K562 (cell line): ENCODE results near the gene MLKL. TPM values are rescaled to one million over a fixed set of nuclear protein-coding genes. Genes with fewer than 3 reads are reported as not detected.

Experiments used
- ATAC-seq: fragments of 200-7000 bp; cut with Tn5 transposase; 3 replicates; pipeline ENCODE4 v1.9.1; 2020; ENCODE audit warnings: moderate library complexity
- BruUV-seq: library from RNA; stranded (reverse); fragments of 400-500 nt; replicated peaks from 2 replicates; lab custom pipeline; 2021; lab: Mats Ljungman, UMichigan
- CTCF ChIA-PET: fragments of 300-600 bp; formaldehyde crosslinking; extraction: SDS; loops from one replicate; lab custom pipeline; 2021; ENCODE audit warnings: low intra/inter-chr PET ratio; lab: Yijun Ruan, JAX
- POLR2A ChIA-PET: fragments of 300-600, 350-650 bp; sonication (Branson Sonifier 250); formaldehyde crosslinking; extraction: SDS; loops from one replicate; lab custom pipeline; 2021; ENCODE audit warnings: antibody characterized with exemption, inconsistent platforms; lab: Yijun Ruan, JAX
- DNase-seq, 4 experiments: peaks; one replicate each; pipeline versions ENCODE4 v3.0.0 to v3.0.0-alpha.2; 2011 to 2018; ENCODE audit warnings: low spot score in 3 of 4, mixed read lengths in 3 of 4; ENCODE audit errors: extremely low read depth in 1 of 4
- FAIRE-seq: peaks from 2 replicates; lab custom pipeline; 2011; peaks lifted over from hg19 to GRCh38; lab: Jason Lieb, UNC
- H2AFZ ChIP-seq: 2 replicates; pipeline ENCODE4 v1.6.0; 2011; ENCODE audit warnings: low read depth, low read length, control low read depth, inconsistent platforms
- H3K27ac ChIP-seq: fragments of 200-600 bp; 3 replicates; pipeline ENCODE4 v1.8.0; 2011; ENCODE audit warnings: low read depth, mild to moderate bottlenecking, control low read depth, inconsistent platforms, low read length, moderate library complexity, mixed read lengths; ENCODE audit errors: extremely low read depth
- H3K27me3 ChIP-seq, 2 experiments: fragments of 300-600 bp in 1 of 2; 2 replicates in 1 of 2; 3 replicates in 1 of 2; pipeline versions ENCODE4 v1.6.0 to v1.8.0; 2011; ENCODE audit warnings: inconsistent platforms in 2 of 2, low read length in 2 of 2, mild to moderate bottlenecking in 1 of 2, mixed read lengths in 1 of 2, moderate library complexity in 1 of 2; ENCODE audit not compliant: control insufficient read depth in 2 of 2, insufficient read depth in 2 of 2
- H3K36me3 ChIP-seq: fragments of 300-600 bp; 3 replicates; pipeline ENCODE4 v1.8.0; 2011; ENCODE audit warnings: mild to moderate bottlenecking, low read length, inconsistent platforms; ENCODE audit not compliant: control insufficient read depth, insufficient read depth
- H3K4me1 ChIP-seq, 2 experiments: fragments of 200-600 bp in 1 of 2; replicated peaks in 1 of 2; 2 replicates in 1 of 2; 3 replicates in 1 of 2; pipeline versions ENCODE4 v1.5.1 to v1.8.0; 2011; ENCODE audit warnings: inconsistent platforms in 2 of 2, low read length in 2 of 2, mild to moderate bottlenecking in 1 of 2, mixed read lengths in 1 of 2, moderate library complexity in 1 of 2; ENCODE audit not compliant: control insufficient read depth in 2 of 2, insufficient read depth in 2 of 2
- H3K4me2 ChIP-seq: 2 replicates; pipeline ENCODE4 v1.6.1; 2011; ENCODE audit warnings: low read length, control low read depth, inconsistent platforms, mixed read lengths; ENCODE audit not compliant: insufficient read depth
- H3K4me3 ChIP-seq: fragments of 200-600 bp; sonication (generic), shearing (Covaris generic); 2 replicates; pipeline ENCODE4 v1.5.1; 2016; ENCODE audit warnings: control low read depth, inconsistent platforms
- H3K79me2 ChIP-seq: fragments of 200-600 bp; 3 replicates; pipeline ENCODE4 v1.8.0; 2011; ENCODE audit warnings: low read length, inconsistent platforms; ENCODE audit not compliant: control insufficient read depth, insufficient read depth
- H3K9ac ChIP-seq, 2 experiments: 2 replicates each; pipeline versions ENCODE4 v1.6.0 to v1.6.1; 2011; ENCODE audit warnings: low read depth in 2 of 2, low read length in 2 of 2, control low read depth in 1 of 2, inconsistent platforms in 1 of 2, mild to moderate bottlenecking in 1 of 2, mixed read lengths in 1 of 2; ENCODE audit not compliant: insufficient read depth in 1 of 2
- H3K9me1 ChIP-seq: one replicate; pipeline ENCODE4 v1.6.0; 2011; ENCODE audit warnings: inconsistent platforms, mild to moderate bottlenecking, low read length, moderate library complexity; ENCODE audit not compliant: control insufficient read depth, insufficient read depth
- H3K9me3 ChIP-seq: replicated peaks from 2 replicates; pipeline ENCODE4 v1.5.1; 2011; ENCODE audit warnings: low read depth, low read length, inconsistent platforms; ENCODE audit not compliant: control insufficient read depth, insufficient read depth
- H4K20me1 ChIP-seq: replicated peaks from 2 replicates; pipeline ENCODE4 v1.6.1; 2011; ENCODE audit warnings: low read length, inconsistent platforms, mixed read lengths; ENCODE audit not compliant: control insufficient read depth, insufficient read depth
- BRD9 ChIP-seq: fragments of 450-650 bp; IDR thresholded peaks from 2 replicates; pipeline ENCODE4 v1.6.1; 2018; ENCODE audit warnings: low read depth; ENCODE audit not compliant: partially characterized antibody
- CTCFL ChIP-seq: IDR thresholded peaks from 2 replicates; pipeline ENCODE4 v1.6.1; 2011; ENCODE audit warnings: borderline replicate concordance, low read depth, mild to moderate bottlenecking, moderate library complexity, low read length; ENCODE audit not compliant: insufficient read depth, poor library complexity, severe bottlenecking
- DNMT1 ChIP-seq: fragments of 450-650 bp; IDR thresholded peaks from 2 replicates; pipeline ENCODE4 v1.6.1; 2016; ENCODE audit warnings: antibody characterized with exemption, mild to moderate bottlenecking
- MGA ChIP-seq: fragments of 450-650 bp; IDR thresholded peaks from 2 replicates; pipeline ENCODE4 v1.6.1; 2016; ENCODE audit warnings: mild to moderate bottlenecking, moderate library complexity
- OTX1 ChIP-seq: fragments of 450-650 bp; formaldehyde crosslinking; IDR thresholded peaks from 2 replicates; pipeline ENCODE4 v1.4.0; 2022; ENCODE audit warnings: mild to moderate bottlenecking
- TARDBP ChIP-seq: fragments of 450-650 bp; IDR thresholded peaks from 2 replicates; pipeline ENCODE4 v1.6.1; 2016
- ZBTB12 ChIP-seq: fragments of 250-450 bp; sonication (Bioruptor Pico); IDR thresholded peaks from 2 replicates; pipeline ENCODE4 v1.4.0; 2020
- WGBS: fragments of 100-300 bp; shearing (Covaris generic); methylation state at CpG from one replicate; pipeline ENCODE4 v1.1.6; 2016; ENCODE audit warnings: low coverage, mixed read lengths; ENCODE audit not compliant: insufficient coverage; ENCODE audit errors: missing lambda C conversion rate; 5-methylcytosine and 5-hydroxymethylcytosine counted together
- in situ Hi-C: fragments of 300-500 bp; cut with MboI; formaldehyde crosslinking; loops from 4 replicates; pipeline ENCODE4 v1.15.0; 2018; ENCODE audit warnings: inconsistent platforms, mixed read lengths
- intact Hi-C: fragments of 100-400 bp; cut with micrococcal nuclease; formaldehyde crosslinking; loops from 2 replicates; pipeline ENCODE4 v1.14.2; 2022
- polyA plus RNA-seq, 8 experiments: library from polyadenylated mRNA; depleted of rRNA in 4 of 8; stranded (reverse) in 5 of 8; unstranded in 3 of 8; fragments of >200 nt; fragmentation: Nextera tagmentation in 2 of 8; fragmentation: Illumina TruSeq in 1 of 8; extraction: Ambion mirVana in 2 of 8; extraction: Trizol in 1 of 8; gene quantifications; 2 replicates each; pipeline versions ENCODE4 v1.2.1 to v1.2.3, GENCODE V29; 2011 to 2014; ENCODE audit warnings: inconsistent platforms in 1 of 8, missing spikeins in 1 of 8
- total RNA-seq, 7 experiments: library from RNA; depleted of rRNA in 6 of 7; stranded (reverse); fragments of >200 nt in 6 of 7; fragmentation: Illumina TruSeq in 2 of 7; extraction: Trizol in 2 of 7; gene quantifications; 2 replicates each; pipeline versions ENCODE4 v1.2.1 to v1.2.3, GENCODE V29; 2011 to 2021; ENCODE audit warnings: low replicate concordance in 1 of 7

The MLKL gene
- total and polyA plus RNA-seq, 9 of the 15 experiments (the other 6 are each of a cell fraction or from before 2014, with no cell fraction given) = 1.6 to 6.1 (median 4.8) TPM

- H3K79me2 ChIP-seq = peaks cover 43% of the 10 kb centered on the region
- under 1% methylated on average over 22 of the region's 23 CpGs for WGBS
- ATAC-seq = peak; percentile 48
- FAIRE-seq = no peak
- no peaks in the 10 kb centered on the region for H3K9me1 ChIP-seq
- TSS peak; percentile 90 for BruUV-seq
- ChIA-PET POLR2A (interaction anchor here (0.7 to 4.1 kb wide), 17 partner anchors 8 to 647 kb away, joined by 3 to 26 read pairs (median 5); partner anchors contain the start of gene GLG1), CTCF (no interaction called here)
- peaks cover 2 to 24% of the 10 kb centered on the region in 2 experiments; a peak in 4 of 5 replicates for H3K4me1 ChIP-seq
- H3K9me3 ChIP-seq = no peaks in the 10 kb centered on the region
- H3K27me3 ChIP-seq = no peaks in the 10 kb centered on the region
- H3K36me3 ChIP-seq = peaks cover 37% of the 10 kb centered on the region
- H4K20me1 ChIP-seq = no peaks in the 10 kb centered on the region; the same call in none of the 2 replicates
- H3K9ac ChIP-seq = peak overlapping the region; percentile 87 to 91
- intact Hi-C loops = no loop called here
- peak overlapping the region; percentile 78 for H3K4me3 ChIP-seq
- H3K4me2 ChIP-seq = peak overlapping the region; percentile 79
- peak overlapping the region; percentile 93 for H2AFZ ChIP-seq
- in situ Hi-C loops = no loop called here
- H3K27ac ChIP-seq = peak overlapping the region; percentile 89
- peak; percentile 46 to 70 (median 49) for DNase-seq
- no peak; the same call in 1 of the 2 replicates for TF ChIP-seq OTX1
- peak; percentile 11 for TF ChIP-seq BRD9
- no peak for TF ChIP-seq ZBTB12 (CRISPR knock-in tag)
- TF ChIP-seq MGA = peak; percentile 40; the same call in 1 of the 2 replicates
- TF ChIP-seq CTCFL = no peak
- TF ChIP-seq DNMT1 = no peak
- no peak for TF ChIP-seq TARDBP
Observed at GRCh38 chr16:74667255-74667700, 33.4 kb downstream of the MLKL start.
